ENCODE data around the gene GRIFIN. TPM values are rescaled to one million over a fixed set of nuclear protein-coding genes. Genes with fewer than 3 reads are reported as not detected.

The GRIFIN gene
- total RNA-seq, 1 donor from 2014 or later: not detected

- Mint-ChIP-seq H3K4me3 (no peak overlapping the region), H3K9me3 (no peaks in the 10 kb centered on the region), H3K27ac (no peak overlapping the region), H3K27me3 (ENCODE audit: low read depth) (peaks cover 2% of the 10 kb centered on the region), H3K4me1 (peaks cover 31% of the 10 kb centered on the region), H3K36me3 (no peaks in the 10 kb centered on the region)
- no peak for DNase-seq (ENCODE audit: low spot score in 2 of 2, unreplicated experiment in 2 of 2)
- TF ChIP-seq CTCF (IDR thresholded peaks at IDR 0.05; ENCODE audit: unreplicated experiment): no peak
Observed at GRCh38 chr7:2494191-2495130, 18.3 kb upstream of the GRIFIN start.

- TF ChIP-seq CTCF (IDR thresholded peaks at IDR 0.05; ENCODE audit: unreplicated experiment): no peak
- Mint-ChIP-seq H3K9me3 (no peaks in the 10 kb centered on the region), H3K4me1 (peaks cover 25% of the 10 kb centered on the region), H3K36me3 (no peaks in the 10 kb centered on the region), H3K27me3 (ENCODE audit: low read depth) (peaks cover 2% of the 10 kb centered on the region), H3K4me3 (no peak overlapping the region), H3K27ac (no peak overlapping the region)
- DNase-seq (ENCODE audit: low spot score in 2 of 2, unreplicated experiment in 2 of 2): no peak
Observed at GRCh38 chr7:2493205-2494164, 17.3 kb upstream of the GRIFIN start.

GRCh38 chr7:2492038-2492437 lies 15.8 kb upstream of the GRIFIN start:
- Mint-ChIP-seq H3K4me3 (no peak overlapping the region), H3K9me3 (no peaks in the 10 kb centered on the region), H3K36me3 (no peaks in the 10 kb centered on the region), H3K4me1 (peaks cover 15% of the 10 kb centered on the region), H3K27ac (no peak overlapping the region), H3K27me3 (ENCODE audit: low read depth) (peaks cover 2% of the 10 kb centered on the region)
- DNase-seq (ENCODE audit: low spot score in 2 of 2, unreplicated experiment in 2 of 2): no peak
- no peak for TF ChIP-seq CTCF (IDR thresholded peaks at IDR 0.05; ENCODE audit: unreplicated experiment)

- Mint-ChIP-seq H3K4me1 (peaks cover 11% of the 10 kb centered on the region), H3K27ac (no peak overlapping the region), H3K36me3 (no peaks in the 10 kb centered on the region), H3K9me3 (no peaks in the 10 kb centered on the region), H3K27me3 (ENCODE audit: low read depth) (peaks cover 2% of the 10 kb centered on the region), H3K4me3 (no peak overlapping the region)
- DNase-seq (ENCODE audit: low spot score in 2 of 2, unreplicated experiment in 2 of 2): no peak
- no peak for TF ChIP-seq CTCF (IDR thresholded peaks at IDR 0.05; ENCODE audit: unreplicated experiment)
Observed at GRCh38 chr7:2490181-2490651, 14.0 kb upstream of the GRIFIN start.

- H3K27me3 Mint-ChIP-seq (ENCODE audit: low read depth): no peaks in the 10 kb centered on the region
- no peaks in the 10 kb centered on the region for H3K36me3 Mint-ChIP-seq
- no peaks in the 10 kb centered on the region for H3K9me3 Mint-ChIP-seq
- no peak for DNase-seq (ENCODE audit: low spot score in 2 of 2, unreplicated experiment in 2 of 2)
- H3K27ac Mint-ChIP-seq: no peak overlapping the region
- peaks cover 6% of the 10 kb centered on the region for H3K4me1 Mint-ChIP-seq
- H3K4me3 Mint-ChIP-seq: no peak overlapping the region
- no peak for TF ChIP-seq CTCF (IDR thresholded peaks at IDR 0.05; ENCODE audit: unreplicated experiment)
Observed at GRCh38 chr7:2488681-2489080, 12.5 kb upstream of the GRIFIN start.
